IMR-90 (cell line): ENCODE data around the gene PKD1L1. TPM values are rescaled to one million over a fixed set of nuclear protein-coding genes. Genes with fewer than 3 reads are reported as not detected.

ENCODE experiments used
- ATAC-seq: fragments of 200-7000 bp; cut with Tn5 transposase; 2 replicates; pipeline ENCODE4 v1.9.1; 2020; ENCODE audit warnings: low read depth, mild to moderate bottlenecking, moderate library complexity
- BruUV-seq: library from RNA; stranded (reverse); fragments of 400-500 nt; replicated peaks from 2 replicates; lab custom pipeline; 2021; lab: Mats Ljungman, UMichigan
- CTCF ChIA-PET: fragments of 300-600 bp; formaldehyde crosslinking; extraction: SDS; loops from one replicate; lab custom pipeline; 2021; ENCODE audit warnings: antibody characterized with exemption; lab: Yijun Ruan, JAX
- POLR2A ChIA-PET: fragments of 300-600 bp; sonication (Branson Sonifier 250); formaldehyde crosslinking; loops from one replicate; lab custom pipeline; 2022; ENCODE audit warnings: antibody characterized with exemption; ENCODE audit not compliant: unreplicated experiment; lab: Charles Lee
- DNase-seq: peaks from one replicate; pipeline ENCODE4 v3.0.0; 2013
- H2AFZ ChIP-seq: replicated peaks from 2 replicates; pipeline ENCODE3; 2013; ENCODE audit warnings: low read length, mild to moderate bottlenecking; ENCODE audit not compliant: poor library complexity
- H2AK5ac ChIP-seq: 2 replicates; pipeline ENCODE4 v1.6.1; 2013; ENCODE audit warnings: low read depth, low read length, inconsistent platforms
- H2AK9ac ChIP-seq: replicated peaks from 2 replicates; pipeline ENCODE3; 2013; ENCODE audit warnings: mild to moderate bottlenecking, low read depth, low read length, moderate library complexity; ENCODE audit not compliant: poor library complexity
- H2BK120ac ChIP-seq: 2 replicates; pipeline ENCODE4 v1.6.1; 2013; ENCODE audit warnings: low read depth, low read length, inconsistent platforms
- H2BK15ac ChIP-seq: 3 replicates; pipeline ENCODE4 v1.6.1; 2013; ENCODE audit warnings: low read depth, low read length, inconsistent platforms
- H2BK20ac ChIP-seq: 2 replicates; pipeline ENCODE4 v1.6.1; 2013; ENCODE audit warnings: low read depth, mild to moderate bottlenecking, inconsistent platforms, low read length, moderate library complexity
- H2BK5ac ChIP-seq: 2 replicates; pipeline ENCODE4 v1.6.1; 2013; ENCODE audit warnings: mild to moderate bottlenecking, low read depth, low read length, inconsistent platforms; ENCODE audit not compliant: poor library complexity, severe bottlenecking
- H3K14ac ChIP-seq: replicated peaks from 2 replicates; pipeline ENCODE4 v1.6.1; 2013; ENCODE audit warnings: low read depth, low read length, inconsistent platforms
- H3K18ac ChIP-seq: 2 replicates; pipeline ENCODE4 v1.6.1; 2013; ENCODE audit warnings: low read depth, low read length, control low read depth
- H3K23ac ChIP-seq: 2 replicates; pipeline ENCODE4 v1.6.1; 2013; ENCODE audit warnings: low read depth, low read length, inconsistent platforms
- H3K27ac ChIP-seq: 2 replicates; pipeline ENCODE4 v1.5.1; 2013; ENCODE audit warnings: mild to moderate bottlenecking, control low read depth, low read length; ENCODE audit not compliant: insufficient read depth
- H3K27me3 ChIP-seq: 2 replicates; pipeline ENCODE4 v1.6.1; 2013; ENCODE audit warnings: low read length; ENCODE audit not compliant: control insufficient read depth, insufficient read depth
- H3K36me3 ChIP-seq: 2 replicates; pipeline ENCODE4 v1.6.1; 2013; ENCODE audit warnings: low read length, mixed read lengths; ENCODE audit not compliant: control insufficient read depth, insufficient read depth
- H3K4ac ChIP-seq: 2 replicates; pipeline ENCODE4 v1.6.1; 2013; ENCODE audit warnings: low read depth, low read length, inconsistent platforms
- H3K4me1 ChIP-seq: 2 replicates; pipeline ENCODE4 v1.6.1; 2013; ENCODE audit warnings: low read length, mixed read lengths; ENCODE audit not compliant: control insufficient read depth, insufficient read depth
- H3K4me2 ChIP-seq: 2 replicates; pipeline ENCODE4 v1.6.1; 2013; ENCODE audit warnings: low read depth, mild to moderate bottlenecking, control low read depth, low read length, moderate library complexity
- H3K4me3 ChIP-seq: 2 replicates; pipeline ENCODE4 v1.5.1; 2013; ENCODE audit warnings: low read depth, mild to moderate bottlenecking, control low read depth, low read length, moderate library complexity; ENCODE audit not compliant: insufficient read depth
- H3K56ac ChIP-seq: 2 replicates; pipeline ENCODE4 v1.6.1; 2013; ENCODE audit warnings: low read length, inconsistent platforms; ENCODE audit not compliant: insufficient read depth; ENCODE audit errors: extremely low read depth
- H3K79me1 ChIP-seq, 2 experiments: 2 replicates each; pipeline ENCODE4 v1.6.1; 2013; ENCODE audit warnings: low read length in 2 of 2, inconsistent platforms in 1 of 2, low read depth in 1 of 2
- H3K9ac ChIP-seq: 2 replicates; pipeline ENCODE4 v1.6.1; 2013; ENCODE audit warnings: low read depth, low read length, control low read depth
- H3K9me1 ChIP-seq: 2 replicates; pipeline ENCODE4 v1.6.1; 2013; ENCODE audit warnings: low read length, inconsistent platforms; ENCODE audit not compliant: insufficient read depth
- H3K9me3 ChIP-seq: 2 replicates; pipeline ENCODE4 v1.6.1; 2013; ENCODE audit warnings: low read length; ENCODE audit not compliant: control insufficient read depth, insufficient read depth
- H4K20me1 ChIP-seq: 2 replicates; pipeline ENCODE4 v1.6.1; 2013; ENCODE audit warnings: low read length, inconsistent platforms; ENCODE audit not compliant: insufficient read depth
- H4K5ac ChIP-seq: 2 replicates; pipeline ENCODE4 v1.6.1; 2013; ENCODE audit warnings: mild to moderate bottlenecking, low read depth, low read length, control low read depth
- H4K8ac ChIP-seq, 2 experiments: 2 replicates each; pipeline ENCODE4 v1.6.1; 2013; ENCODE audit warnings: low read depth in 2 of 2, low read length in 2 of 2, control low read depth in 1 of 2, inconsistent platforms in 1 of 2
- H4K91ac ChIP-seq: 2 replicates; pipeline ENCODE4 v1.6.1; 2013; ENCODE audit warnings: low read depth, low read length, inconsistent platforms; ENCODE audit not compliant: insufficient read depth
- FOS ChIP-seq: fragments of 150-350 bp; IDR thresholded peaks from 2 replicates; pipeline ENCODE4 v1.6.1; 2016; ENCODE audit warnings: low read depth, low read length
- MAFK ChIP-seq: IDR thresholded peaks from 2 replicates; pipeline ENCODE4 v1.6.1; 2012; ENCODE audit warnings: low read depth, low read length, improper control_type of control experiment
- MAZ ChIP-seq: IDR thresholded peaks from 2 replicates; pipeline ENCODE4 v1.6.1; 2012; ENCODE audit warnings: low read depth, mild to moderate bottlenecking, low read length, improper control_type of control experiment, moderate library complexity, borderline replicate concordance
- POLR2A ChIP-seq: IDR thresholded peaks from 2 replicates; pipeline ENCODE4 v1.6.1; 2012; ENCODE audit warnings: mild to moderate bottlenecking, low read depth, low read length
- USF2 ChIP-seq: fragments of 150-350 bp; IDR thresholded peaks from 2 replicates; pipeline ENCODE4 v1.6.1; 2017; ENCODE audit warnings: mild to moderate bottlenecking, antibody characterized with exemption, low read length, low read depth
- WGBS, 2 experiments: methylation state at CpG; one replicate each; pipeline versions ENCODE4 v1.1.5 to v1.1.7; 2013; ENCODE audit warnings: missing lambda C conversion rate in 2 of 2; ENCODE audit not compliant: insufficient read length in 1 of 2; ENCODE audit errors: extremely low coverage in 2 of 2; 5-methylcytosine and 5-hydroxymethylcytosine counted together
- dilution Hi-C: fragments of 300-500 bp; cut with HindIII; formaldehyde crosslinking; loops from one replicate; pipeline ENCODE4 v1.14.3; 2018; ENCODE audit warnings: low sequenced_read_pairs; ENCODE audit not compliant: unreplicated experiment
- in situ Hi-C: fragments of 300-500 bp; cut with MboI; formaldehyde crosslinking; loops from 3 replicates; pipeline ENCODE4 v1.14.3; 2019; ENCODE audit warnings: low sequenced_read_pairs, inconsistent platforms, mixed read lengths
- intact Hi-C: fragments of 100-400 bp; cut with micrococcal nuclease; formaldehyde crosslinking; loops from 2 replicates; pipeline ENCODE4 v1.10.0; 2022
- polyA plus RNA-seq, 3 experiments: library from polyadenylated mRNA; depleted of rRNA; stranded (reverse); fragments of >200 nt; gene quantifications; 2 replicates each; pipeline ENCODE4 v1.2.3, GENCODE V29; 2012; ENCODE audit warnings: low replicate concordance in 1 of 3
- total RNA-seq: library from RNA; depleted of rRNA; stranded (reverse); fragments of >200 nt; gene quantifications from 2 replicates; pipeline ENCODE4 v1.2.3, GENCODE V29; 2012
- TF ChIP-seq, protein P1 (sequence below): conservative IDR thresholded peaks from 2 replicates; pipeline ENCODE4 v1.5.1; 2012; ENCODE audit warnings: mild to moderate bottlenecking, low read depth, low read length, improper control_type of control experiment

The PKD1L1 gene
- total and polyA plus RNA-seq, 2 of the 4 experiments (the other 2 are of a cell fraction), result under 0.01 to 0.15 TPM

DNA sequence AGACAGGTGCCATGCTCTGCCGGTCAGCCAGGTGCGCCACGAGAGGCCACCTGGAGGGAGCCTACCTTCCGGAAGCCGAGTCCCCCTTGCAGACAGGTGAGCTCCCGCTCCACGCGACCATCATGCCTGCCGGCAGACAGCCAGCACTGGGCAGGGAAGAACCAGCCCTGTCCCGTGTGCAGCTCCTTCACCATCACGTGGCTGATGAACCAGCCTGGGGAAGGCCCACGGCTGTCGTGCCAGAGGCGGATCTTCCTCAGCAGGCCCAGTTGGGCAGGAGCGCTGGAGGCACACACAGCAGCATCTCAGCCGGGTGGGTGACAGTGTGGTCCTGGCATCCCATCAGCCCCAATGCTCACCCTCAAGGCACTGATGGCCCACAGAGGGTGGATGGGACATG, 108.9 kb downstream of the PKD1L1 start:
- H2AK5ac ChIP-seq, result peak overlapping the region; percentile 39; the same call in 1 of the 2 replicates
- peaks cover 11% of the 10 kb centered on the region; the same call in 1 of the 2 replicates for H3K9me1 ChIP-seq
- no TSS peak for BruUV-seq
- H4K20me1 ChIP-seq, result no peaks in the 10 kb centered on the region
- ChIA-PET CTCF (no interaction called here), POLR2A (no interaction called here)
- H2BK5ac ChIP-seq, result no peak overlapping the region
- 86% methylated on average over 9 of the region's 16 CpGs; no CpG with 5 or more reads in 1 of the 2 experiments for WGBS, 2 experiments
- H3K4me1 ChIP-seq, result peaks cover 8% of the 10 kb centered on the region; the same call in 1 of the 2 replicates
- no peak overlapping the region for H3K9ac ChIP-seq
- in situ Hi-C loops, result no loop called here
- no peak overlapping the region for H3K56ac ChIP-seq
- H3K23ac ChIP-seq, result no peak overlapping the region
- H3K18ac ChIP-seq, result no peak overlapping the region
- dilution Hi-C loops, result no loop called here
- ATAC-seq (no peak), DNase-seq (no peak)
- intact Hi-C loops, result no loop called here
- H3K36me3 ChIP-seq, result no peaks in the 10 kb centered on the region
- H4K5ac ChIP-seq, result no peak overlapping the region
- no peaks in the 10 kb centered on the region for H3K9me3 ChIP-seq
- H2AFZ ChIP-seq, result no peak overlapping the region
- no peaks in the 10 kb centered on the region for H3K79me1 ChIP-seq
- no peak overlapping the region for H3K4me2 ChIP-seq
- H3K4ac ChIP-seq, result no peak overlapping the region; the same call in 1 of the 2 replicates
- no peak overlapping the region for H3K14ac ChIP-seq
- no peak overlapping the region for H2BK20ac ChIP-seq
- no peak overlapping the region for H2AK9ac ChIP-seq
- H4K91ac ChIP-seq, result no peak overlapping the region
- H2BK120ac ChIP-seq, result no peak overlapping the region
- no peak overlapping the region for H3K27ac ChIP-seq
- TF ChIP-seq FOS (no peak), MAFK (no peak), MAZ (no peak), USF2 (no peak), POLR2A (no peak)
- TF ChIP-seq, protein P1, sequence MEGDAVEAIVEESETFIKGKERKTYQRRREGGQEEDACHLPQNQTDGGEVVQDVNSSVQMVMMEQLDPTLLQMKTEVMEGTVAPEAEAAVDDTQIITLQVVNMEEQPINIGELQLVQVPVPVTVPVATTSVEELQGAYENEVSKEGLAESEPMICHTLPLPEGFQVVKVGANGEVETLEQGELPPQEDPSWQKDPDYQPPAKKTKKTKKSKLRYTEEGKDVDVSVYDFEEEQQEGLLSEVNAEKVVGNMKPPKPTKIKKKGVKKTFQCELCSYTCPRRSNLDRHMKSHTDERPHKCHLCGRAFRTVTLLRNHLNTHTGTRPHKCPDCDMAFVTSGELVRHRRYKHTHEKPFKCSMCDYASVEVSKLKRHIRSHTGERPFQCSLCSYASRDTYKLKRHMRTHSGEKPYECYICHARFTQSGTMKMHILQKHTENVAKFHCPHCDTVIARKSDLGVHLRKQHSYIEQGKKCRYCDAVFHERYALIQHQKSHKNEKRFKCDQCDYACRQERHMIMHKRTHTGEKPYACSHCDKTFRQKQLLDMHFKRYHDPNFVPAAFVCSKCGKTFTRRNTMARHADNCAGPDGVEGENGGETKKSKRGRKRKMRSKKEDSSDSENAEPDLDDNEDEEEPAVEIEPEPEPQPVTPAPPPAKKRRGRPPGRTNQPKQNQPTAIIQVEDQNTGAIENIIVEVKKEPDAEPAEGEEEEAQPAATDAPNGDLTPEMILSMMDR, result no peak
- H3K27me3 ChIP-seq, result peaks cover 19% of the 10 kb centered on the region; the same call in 1 of the 2 replicates
- no peak overlapping the region for H3K4me3 ChIP-seq
- H2BK15ac ChIP-seq, result no peak overlapping the region; the same call in 2 of the 3 replicates
- no peak overlapping the region for H4K8ac ChIP-seq
